ENCODE data around the gene MFNG.
"Not testable (repeated sequence)": the region's sequence is repeated elsewhere in the genome, so short reads cannot be mapped to it uniquely, and the experiment has no call there.

Gene MFNG

GRCh38 chr22:37474447-37475090 lies 11.6 kb downstream of the MFNG start:
- no peak for DNase-seq

GRCh38 chr22:37473437-37473946 lies 12.7 kb downstream of the MFNG start:
- no peak for DNase-seq

GRCh38 chr22:37472418-37473006 lies 13.7 kb downstream of the MFNG start:
- DNase-seq, result no peak

GRCh38 chr22:37471727-37472417 lies 14.3 kb downstream of the MFNG start:
- DNase-seq, result no peak

GRCh38 chr22:37470087-37470445 lies 16.1 kb downstream of the MFNG start:
- no peak for DNase-seq

GRCh38 chr22:37469416-37470086 lies 16.6 kb downstream of the MFNG start:
- no peak for DNase-seq

GRCh38 chr22:37468201-37468695 lies 17.9 kb downstream of the MFNG start:
- DNase-seq, result not testable (repeated sequence)

GRCh38 chr22:37467391-37467955 lies 18.7 kb downstream of the MFNG start:
- no peak for DNase-seq

GRCh38 chr22:37464181-37464580 lies 22.0 kb downstream of the MFNG start:
- DNase-seq, result peak in 1 of 56 donors; percentile 6

GRCh38 chr22:37462983-37463382 lies 23.2 kb downstream of the MFNG start:
- DNase-seq, result no peak

- DNase-seq, result no peak
Measured at GRCh38 chr22:37462436-37462835, 23.7 kb downstream of the MFNG start.

- DNase-seq, result no peak
Measured at GRCh38 chr22:37461961-37462360, 24.2 kb downstream of the MFNG start.

GRCh38 chr22:37460684-37461083 lies 25.5 kb downstream of the MFNG start:
- no peak for DNase-seq

- DNase-seq, result no peak
Measured at GRCh38 chr22:37459206-37459605, 27.0 kb downstream of the MFNG start.

GRCh38 chr22:37457093-37457893 lies 28.9 kb downstream of the MFNG start:
- DNase-seq, result peak in 44 of 56 donors; percentile 3 to 82 (median 33)

- DNase-seq, result no peak
Measured at GRCh38 chr22:37456346-37456745, 29.8 kb downstream of the MFNG start.

GRCh38 chr22:37455896-37456295 lies 30.3 kb downstream of the MFNG start:
- DNase-seq, result no peak

GRCh38 chr22:37454857-37455686 lies 31.1 kb downstream of the MFNG start:
- no peak for DNase-seq

- no peak for DNase-seq
Measured at GRCh38 chr22:37453696-37454095, 32.5 kb downstream of the MFNG start.

GRCh38 chr22:37451218-37451617 lies 35.0 kb downstream of the MFNG start:
- DNase-seq, result no peak
